Measurements from ENCODE around the gene MRPS24. TPM values are rescaled to one million over a fixed set of nuclear protein-coding genes. Genes with fewer than 3 reads are reported as not detected.
"Not testable (repeated sequence)": the region's sequence is repeated elsewhere in the genome, so short reads cannot be mapped to it uniquely, and the experiment has no call there.

The MRPS24 gene
- polyA plus RNA-seq, 4 donors, result 72.2 to 101 (median 76.9) TPM

DNA sequence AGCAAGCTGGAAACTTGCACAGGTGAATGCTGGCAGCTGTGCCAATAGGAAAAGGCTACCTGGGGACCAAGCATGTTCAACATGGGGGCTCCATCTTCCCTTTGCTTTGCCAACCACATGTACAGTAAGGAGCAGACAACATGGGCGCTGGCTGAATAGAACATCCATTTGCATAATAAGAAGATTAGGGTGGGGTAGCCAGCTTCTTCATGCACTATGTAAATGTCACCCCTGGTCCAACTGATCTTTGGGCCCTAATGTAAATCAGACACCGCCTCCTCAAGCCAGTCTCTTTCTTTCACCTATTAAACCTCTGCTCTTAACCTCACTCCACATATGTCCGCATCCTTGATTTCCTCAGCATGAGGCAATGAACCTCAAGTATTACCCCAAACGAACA lies 26.0 kb downstream of the MRPS24 start:
- DNase-seq (ENCODE audit: low read depth in 4 of 4, low spot score in 3 of 4), result no peak

DNA sequence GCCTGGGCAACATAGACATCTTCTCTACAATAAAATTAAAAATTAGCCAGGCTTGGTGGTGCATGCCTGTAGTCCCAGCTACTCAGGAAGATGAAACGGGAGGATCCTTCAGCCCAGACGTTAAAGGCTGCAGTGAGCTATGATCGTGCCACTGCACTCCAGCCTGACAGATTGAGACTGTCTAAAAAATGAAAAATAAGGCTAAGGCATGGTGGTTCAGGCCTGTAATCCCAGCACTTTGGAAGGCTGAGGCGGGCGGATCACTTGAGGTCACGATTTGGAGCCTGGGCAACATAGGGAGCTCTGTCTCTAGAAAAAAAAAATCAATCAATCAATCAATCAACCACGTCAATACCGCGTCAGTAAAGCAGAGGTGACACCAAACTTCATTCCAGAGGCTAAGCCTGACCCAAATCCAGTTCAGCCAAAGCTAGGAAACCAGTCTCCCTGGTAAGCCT lies 31.1 kb downstream of the MRPS24 start:
- DNase-seq (ENCODE audit: low read depth in 4 of 4, low spot score in 3 of 4), result no peak

DNA sequence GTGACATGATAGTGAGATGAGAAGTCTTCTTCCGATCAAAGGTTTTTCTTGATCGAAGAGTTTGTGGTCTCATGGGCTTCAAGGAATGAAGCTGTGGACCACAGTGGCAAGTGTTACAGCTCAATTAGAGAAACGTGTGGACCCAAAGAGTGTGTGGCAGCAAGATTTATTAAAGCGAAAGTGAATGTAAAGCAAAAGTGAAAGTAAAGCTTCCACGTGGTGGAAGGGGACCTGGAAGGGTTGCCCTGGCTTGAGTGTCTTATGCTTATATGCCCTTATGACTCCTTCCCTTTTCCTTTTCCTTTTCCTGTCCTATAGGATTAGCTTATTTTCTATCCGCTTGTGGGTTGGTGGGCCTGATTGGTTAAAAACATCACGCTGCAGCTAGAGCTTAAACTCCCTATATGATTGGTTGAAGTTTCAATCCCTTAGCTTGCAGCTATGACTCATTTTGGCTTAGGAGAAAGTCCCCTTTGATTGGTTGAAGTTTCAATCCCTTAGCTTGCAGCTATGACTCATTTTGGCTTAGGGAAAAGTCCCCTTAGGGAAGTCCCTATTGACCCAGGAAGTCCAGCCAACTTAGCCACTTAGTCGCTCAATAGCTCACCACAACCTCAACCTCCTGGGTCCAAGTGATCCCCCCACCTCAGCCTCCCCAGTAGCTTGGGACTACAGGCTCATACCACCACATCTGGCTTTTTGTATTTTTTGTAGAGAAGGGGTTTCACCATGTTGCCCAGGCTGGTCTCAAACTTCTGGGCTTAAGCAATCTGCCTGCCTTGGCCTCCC lies 34.7 kb downstream of the MRPS24 start:
- no peak for DNase-seq (ENCODE audit: low read depth in 4 of 4, low spot score in 3 of 4)

DNA sequence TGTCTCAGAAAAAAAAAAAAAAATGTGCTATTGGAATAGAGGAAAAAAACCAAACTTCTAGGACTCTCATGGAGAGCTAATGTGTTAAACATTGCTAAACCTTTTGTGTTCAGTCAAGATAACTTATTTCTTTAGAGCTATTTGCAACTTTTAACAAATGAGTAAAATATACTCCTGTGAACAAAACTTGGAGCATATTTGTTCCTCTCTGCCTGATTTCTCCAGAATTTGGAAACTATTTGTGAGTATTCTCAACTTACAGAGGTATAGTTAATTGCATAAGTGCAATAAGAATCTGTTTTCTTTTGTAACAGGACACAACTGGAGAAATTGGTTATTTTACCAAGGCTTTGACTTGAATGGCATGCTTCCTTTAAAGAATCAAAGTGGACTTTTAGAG lies 38.4 kb downstream of the MRPS24 start:
- DNase-seq (ENCODE audit: low read depth in 4 of 4, low spot score in 3 of 4), result not testable (repeated sequence)

DNA sequence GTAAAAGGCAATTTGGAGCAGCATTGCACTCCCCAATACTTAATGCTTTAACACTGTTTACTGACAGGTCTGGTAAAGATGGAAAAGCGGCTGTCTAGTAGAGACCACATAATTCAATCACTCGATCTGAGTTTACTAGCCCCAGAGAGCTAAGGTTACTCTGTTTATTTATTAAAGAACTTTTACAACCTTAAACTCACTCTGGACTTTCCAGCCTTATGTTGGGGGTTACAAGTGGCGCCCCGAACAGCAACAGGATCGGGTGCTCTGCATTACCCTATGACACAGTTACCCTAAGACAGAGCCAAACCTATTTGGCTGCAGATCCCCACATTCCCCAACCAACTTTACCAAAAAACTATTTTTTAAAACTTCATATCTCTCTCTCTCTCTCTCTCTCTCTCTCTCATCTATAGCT lies 43.9 kb downstream of the MRPS24 start:
- DNase-seq (ENCODE audit: low read depth in 4 of 4, low spot score in 3 of 4), result no peak

DNA sequence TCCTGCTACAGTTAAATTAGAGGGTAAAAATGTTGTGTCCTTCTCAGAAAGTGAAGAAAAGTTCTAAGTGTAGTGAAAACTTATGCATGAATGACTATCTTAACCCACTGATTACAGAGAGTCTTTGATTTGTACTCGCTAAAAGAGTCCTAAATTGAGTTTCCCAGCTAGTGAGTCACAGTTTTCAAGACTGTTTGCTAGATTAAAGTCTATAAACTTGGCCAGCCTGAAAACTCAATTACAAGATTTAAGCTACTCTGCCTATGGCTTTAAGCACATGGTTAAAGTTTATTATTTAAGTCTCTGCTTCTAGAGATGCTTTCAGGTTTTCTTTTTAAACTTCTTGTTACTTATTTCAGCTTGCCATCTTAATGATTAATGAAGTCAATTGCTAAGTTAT lies 44.4 kb downstream of the MRPS24 start:
- DNase-seq (ENCODE audit: low read depth in 4 of 4, low spot score in 3 of 4), result no peak

DNA sequence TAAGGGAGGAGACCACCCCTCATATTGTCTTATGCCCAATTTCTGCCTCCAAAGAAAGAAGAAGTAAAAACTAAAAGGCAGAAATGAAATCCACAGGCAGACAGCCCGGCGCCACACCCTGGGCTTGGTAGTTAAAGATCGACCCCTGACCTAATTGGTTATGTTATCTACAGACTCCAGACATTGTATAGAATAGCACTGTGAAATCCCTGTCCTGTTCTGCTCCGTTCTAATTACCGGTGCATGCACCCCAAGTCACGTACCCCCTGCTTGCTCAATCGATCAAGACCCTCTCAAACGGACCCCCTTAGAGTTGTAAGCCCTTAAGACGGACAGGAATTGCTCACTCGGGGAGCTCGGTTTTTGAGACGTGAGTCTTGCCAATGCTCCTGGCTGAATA lies 44.8 kb downstream of the MRPS24 start:
- DNase-seq (ENCODE audit: low read depth in 4 of 4, low spot score in 3 of 4), result not testable (repeated sequence)

DNA sequence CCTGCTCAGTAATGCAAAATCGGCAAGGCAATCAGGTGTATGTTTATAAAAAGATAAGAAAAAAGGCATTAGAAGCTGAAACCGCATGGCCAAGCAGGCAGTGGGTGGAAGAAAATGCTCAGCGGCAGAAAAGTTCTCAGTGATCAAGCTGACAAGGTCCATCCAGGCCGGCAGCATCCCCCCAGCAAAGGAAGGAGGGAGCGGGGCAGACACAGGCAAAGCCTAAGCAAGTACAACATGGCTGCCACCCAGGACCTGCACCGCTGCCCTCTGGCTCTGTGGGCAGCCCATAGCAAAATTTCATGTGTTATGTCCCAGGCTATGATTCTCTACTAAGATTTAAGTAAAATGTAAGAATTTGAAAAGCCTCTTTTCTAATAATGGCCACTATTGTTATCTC lies 45.4 kb downstream of the MRPS24 start:
- DNase-seq (ENCODE audit: low read depth in 4 of 4, low spot score in 3 of 4), result no peak

DNA sequence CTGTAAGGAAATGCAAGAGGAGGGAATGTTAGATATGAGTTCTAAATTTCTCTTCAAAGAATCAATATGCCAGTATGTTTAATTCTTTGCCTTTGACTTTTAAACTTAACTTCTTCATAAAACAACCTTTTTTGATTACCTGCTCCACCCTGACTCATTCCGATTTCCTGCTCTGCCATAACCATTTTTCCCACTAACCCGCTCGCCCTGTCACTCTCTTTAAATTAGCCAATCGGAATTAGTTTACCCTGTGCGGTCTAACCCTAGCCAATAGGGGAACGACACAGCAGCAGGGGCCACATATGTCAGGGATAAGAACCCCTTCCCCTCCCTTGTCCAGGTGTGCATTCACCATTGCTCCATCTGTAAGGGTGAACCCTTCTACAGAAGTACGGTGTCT lies 45.9 kb downstream of the MRPS24 start:
- DNase-seq (ENCODE audit: low read depth in 4 of 4, low spot score in 3 of 4), result not testable (repeated sequence)

Other genes with a start within 250 kb of the MRPS24 start
- 10 to 100 TPM; 64.0 to 73.5 (median 69.8) TPM for gene COA1, start 140.0 kb downstream of the MRPS24 start, polyA plus RNA-seq (ENCODE audit: insufficient read length in 4 of 4)
- 10 to 100 TPM; 52.0 to 57.2 (median 54.9) TPM for gene BLVRA, start 110.8 kb downstream of the MRPS24 start, polyA plus RNA-seq (ENCODE audit: insufficient read length in 4 of 4)
- 10 to 100 TPM; 30.0 to 34.5 (median 33.4) TPM for gene URGCP, start 37.1 kb upstream of the MRPS24 start, polyA plus RNA-seq (ENCODE audit: insufficient read length in 4 of 4)
- gene UBE2D4, start 56.9 kb upstream of the MRPS24 start, polyA plus RNA-seq (ENCODE audit: insufficient read length in 4 of 4), result 10 to 100 TPM; 20.0 to 24.7 (median 22.4) TPM
- under 1 TPM; 0.51 to 0.97 (median 0.52) TPM for gene SPDYE1, start 128.4 kb upstream of the MRPS24 start, polyA plus RNA-seq (ENCODE audit: insufficient read length in 4 of 4)
- 10 to 100 TPM; 61.2 to 76.0 (median 67.0) TPM for gene DBNL, start 175.2 kb upstream of the MRPS24 start, polyA plus RNA-seq (ENCODE audit: insufficient read length in 4 of 4)
- 1 to 10 TPM; 1.4 to 5.4 (median 3.0) TPM for gene PGAM2, start 196.1 kb upstream of the MRPS24 start, polyA plus RNA-seq (ENCODE audit: insufficient read length in 4 of 4)
- 10 to 100 TPM; 19.2 to 23.1 (median 20.9) TPM for gene POLM, start 213.0 kb upstream of the MRPS24 start, polyA plus RNA-seq (ENCODE audit: insufficient read length in 4 of 4)
- gene AEBP1, start 234.8 kb upstream of the MRPS24 start, polyA plus RNA-seq (ENCODE audit: insufficient read length in 4 of 4), result 10 to 100 TPM; 55.4 to 75.0 (median 67.7) TPM